HG02798 (cell line): Measurements from ENCODE around the gene ZNF492.
"Not testable (repeated sequence)": the region's sequence is repeated elsewhere in the genome, so short reads cannot be mapped to it uniquely, and the experiment has no call there.

ENCODE experiments used
- ATAC-seq: cut with Tn5 transposase; IDR thresholded peaks from one replicate; pipeline ENCODE4 v1.9.1; 2021; ENCODE audit warnings: mild to moderate bottlenecking; ENCODE audit not compliant: unreplicated experiment, poor library complexity

The ZNF492 gene

GRCh38 chr19:22616659-22617058 is 17.5 kb upstream of the ZNF492 start:
- ATAC-seq = no peak

DNA sequence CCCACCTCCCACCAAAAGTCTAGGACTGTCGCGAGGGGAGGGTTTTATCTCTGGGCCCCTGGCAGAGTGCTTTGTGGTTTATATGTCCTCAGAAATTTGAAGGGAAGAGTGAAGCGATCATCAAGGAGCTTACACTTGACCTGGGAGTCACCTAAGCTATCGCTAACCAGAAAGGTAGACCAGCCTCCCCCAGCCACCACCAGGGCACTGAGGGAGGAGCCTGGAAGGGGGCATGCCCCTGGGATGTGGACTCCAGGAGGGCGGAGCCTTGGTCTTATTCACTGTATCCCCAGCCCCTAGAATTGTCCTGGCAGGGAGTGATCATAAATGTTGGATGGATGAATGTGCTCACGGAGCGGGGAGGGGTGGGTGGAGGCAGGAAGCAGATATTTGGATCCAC is 16.9 kb upstream of the ZNF492 start:
- ATAC-seq = not testable (repeated sequence)

DNA sequence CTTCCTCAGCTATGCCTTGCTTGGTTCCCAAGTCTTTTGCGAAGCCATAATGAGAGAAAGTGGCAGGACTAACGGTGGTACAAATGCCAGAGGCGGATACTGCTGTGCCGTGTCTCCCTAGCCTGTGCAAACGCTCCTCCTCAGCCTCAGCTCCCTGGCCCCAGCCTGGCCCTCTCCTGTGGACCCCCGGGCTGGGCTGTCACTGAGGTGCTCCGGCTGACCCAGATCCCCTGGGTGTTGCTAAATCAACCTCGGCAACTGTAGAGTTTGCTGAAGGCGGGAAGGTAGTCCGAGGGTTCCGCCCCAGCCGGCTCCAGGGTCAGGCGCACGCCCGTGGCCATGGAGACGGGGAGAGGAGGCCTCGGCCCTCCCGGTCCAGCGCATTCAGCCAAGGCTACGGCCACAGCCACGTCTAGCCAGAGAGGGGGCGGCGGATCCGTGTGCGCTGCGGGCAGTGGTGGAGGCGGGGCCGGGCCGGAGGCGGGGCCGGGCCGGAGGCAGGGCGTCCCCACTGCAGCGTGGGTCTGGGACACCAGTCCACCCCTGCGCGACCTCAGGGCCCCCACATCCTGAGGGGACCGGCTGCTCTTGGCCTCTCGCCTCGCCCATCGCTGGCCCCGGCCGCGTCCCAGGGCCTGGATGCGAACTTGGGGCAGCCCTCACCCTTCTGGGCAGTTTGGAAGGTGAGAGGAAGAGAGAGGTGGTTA is 16.4 kb upstream of the ZNF492 start:
- no peak for ATAC-seq

DNA sequence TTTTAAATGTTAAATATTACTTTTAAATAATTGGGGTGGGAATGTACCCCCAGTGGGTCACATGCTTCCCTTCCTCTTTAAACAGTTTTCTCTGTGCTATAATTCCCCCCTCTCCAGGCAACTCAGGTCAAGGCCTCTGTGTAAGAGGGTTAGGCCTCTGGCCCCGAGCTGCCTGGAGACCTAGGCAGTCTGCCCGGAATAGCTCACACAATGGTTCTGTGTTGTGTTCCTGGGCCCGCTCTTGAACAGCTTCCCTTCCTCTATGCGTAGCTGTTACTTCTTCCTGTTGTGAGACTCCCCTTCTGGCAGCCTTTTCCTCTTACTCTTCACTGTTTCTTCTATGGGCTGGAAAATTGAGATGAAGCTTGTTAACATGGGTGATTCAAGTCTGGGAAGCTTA is 14.8 kb upstream of the ZNF492 start:
- ATAC-seq = no peak

- ATAC-seq = no peak
Observed at GRCh38 chr19:22619932-22620331, 14.2 kb upstream of the ZNF492 start.

DNA sequence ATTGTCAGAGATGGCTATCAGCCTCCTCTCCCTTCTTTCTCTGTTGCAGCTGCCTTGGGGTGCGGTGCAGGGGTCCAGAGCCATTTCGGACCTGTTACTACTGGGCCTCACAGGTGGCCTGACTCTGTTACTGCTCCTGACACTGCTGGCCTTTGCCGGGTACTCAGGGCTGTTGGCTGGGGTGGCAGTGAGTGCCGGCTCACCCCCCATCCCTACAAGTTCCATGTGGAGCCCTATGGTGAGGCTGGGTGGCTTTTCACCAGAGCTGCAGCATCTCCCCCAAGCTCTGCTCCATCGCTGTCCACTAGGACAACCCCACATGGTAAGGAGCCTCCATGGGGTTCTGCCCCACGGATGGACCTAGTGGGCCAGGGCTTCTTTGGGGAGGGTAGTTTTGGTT is 13.7 kb upstream of the ZNF492 start:
- no peak for ATAC-seq

DNA sequence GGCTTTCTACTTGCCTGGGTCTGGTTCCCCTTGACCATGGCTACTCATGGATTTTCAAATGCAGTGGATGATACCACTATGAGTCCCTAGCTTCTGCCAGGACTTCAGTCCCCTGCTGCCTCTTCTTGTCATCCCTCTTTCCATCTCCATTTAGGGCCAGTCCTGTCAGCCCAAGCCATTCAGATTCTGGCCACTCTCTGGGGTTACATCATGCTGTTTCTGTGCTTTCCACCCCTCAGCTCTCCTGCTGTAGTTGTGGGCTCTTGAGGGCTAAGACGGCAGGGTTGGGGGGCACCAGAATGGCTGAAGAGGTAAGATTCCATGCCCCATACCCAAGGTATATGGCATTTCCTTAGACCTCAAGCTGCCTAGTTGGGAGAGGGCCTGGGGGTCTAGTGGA is 13.2 kb upstream of the ZNF492 start:
- no peak for ATAC-seq

DNA sequence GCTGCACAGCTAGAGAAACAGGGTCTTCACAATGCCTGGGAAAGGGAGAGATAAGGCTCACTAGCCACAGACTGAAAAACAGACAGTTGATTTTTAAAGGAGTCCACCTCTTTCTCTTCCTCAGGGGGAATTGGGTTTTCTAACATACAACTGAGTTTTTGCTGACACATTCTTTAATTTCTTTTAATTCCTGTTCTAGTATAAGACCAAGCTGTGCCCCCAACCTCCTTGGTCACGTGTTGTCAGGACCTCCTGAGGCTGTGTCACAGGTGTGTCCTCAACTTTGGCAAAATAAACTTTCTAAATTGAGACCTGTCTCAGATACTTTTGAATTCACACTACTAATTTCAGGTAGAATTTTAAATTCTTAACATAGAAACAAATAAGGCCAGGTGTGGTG is 12.1 kb upstream of the ZNF492 start:
- ATAC-seq = no peak

DNA sequence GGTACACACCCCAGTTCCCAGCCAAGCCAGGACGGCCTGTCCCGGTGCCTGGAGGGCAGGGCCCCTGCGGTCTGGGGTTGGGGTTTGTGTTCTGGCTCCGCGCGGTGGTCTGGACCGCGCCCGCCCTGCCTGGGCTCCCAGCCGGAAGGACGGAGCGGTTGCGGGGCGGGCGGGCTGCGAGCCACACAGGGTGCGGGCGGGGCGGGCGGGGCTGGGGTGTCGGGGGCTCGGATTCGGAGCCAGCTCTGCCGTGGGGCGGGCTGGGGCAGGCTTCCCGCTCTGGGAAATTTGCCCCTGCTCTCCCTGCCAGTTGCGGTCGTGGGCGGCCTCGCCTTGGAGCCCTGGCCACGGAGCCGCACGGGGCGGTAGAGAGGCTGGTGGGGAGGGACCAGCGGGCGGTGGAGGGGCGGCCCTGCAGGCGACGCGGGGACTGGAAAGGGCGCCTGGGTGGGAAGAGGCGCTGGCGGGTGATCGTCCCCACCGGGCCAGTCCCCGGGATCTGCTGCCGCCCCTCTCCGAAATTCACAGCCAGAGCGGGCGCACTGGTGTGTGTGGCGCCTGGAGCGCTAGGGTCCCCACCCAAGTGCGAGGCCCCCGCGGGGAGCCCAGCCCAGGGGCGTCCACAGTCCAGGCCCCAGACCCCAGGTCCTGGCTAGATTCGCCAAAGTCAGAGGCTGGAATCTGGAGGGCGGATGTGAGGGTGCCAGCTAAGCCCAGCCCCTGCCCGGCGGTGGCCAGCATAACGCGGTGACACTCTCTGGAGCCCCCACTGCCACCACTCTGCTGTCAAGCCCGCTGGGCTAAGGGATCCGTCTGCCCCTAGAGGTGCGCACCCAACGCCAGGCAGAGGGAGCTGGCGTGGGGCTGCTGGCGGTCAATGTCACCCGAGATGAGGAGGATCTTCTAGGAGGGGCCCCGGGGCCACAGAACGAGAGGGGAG is 11.0 kb upstream of the ZNF492 start:
- no peak for ATAC-seq

- no peak for ATAC-seq
Observed at GRCh38 chr19:22623841-22624221, 10.3 kb upstream of the ZNF492 start.

- no peak for ATAC-seq
Observed at GRCh38 chr19:22625266-22626035, 8.7 kb upstream of the ZNF492 start.

- no peak for ATAC-seq
Observed at GRCh38 chr19:22627526-22627925, 6.6 kb upstream of the ZNF492 start.

DNA sequence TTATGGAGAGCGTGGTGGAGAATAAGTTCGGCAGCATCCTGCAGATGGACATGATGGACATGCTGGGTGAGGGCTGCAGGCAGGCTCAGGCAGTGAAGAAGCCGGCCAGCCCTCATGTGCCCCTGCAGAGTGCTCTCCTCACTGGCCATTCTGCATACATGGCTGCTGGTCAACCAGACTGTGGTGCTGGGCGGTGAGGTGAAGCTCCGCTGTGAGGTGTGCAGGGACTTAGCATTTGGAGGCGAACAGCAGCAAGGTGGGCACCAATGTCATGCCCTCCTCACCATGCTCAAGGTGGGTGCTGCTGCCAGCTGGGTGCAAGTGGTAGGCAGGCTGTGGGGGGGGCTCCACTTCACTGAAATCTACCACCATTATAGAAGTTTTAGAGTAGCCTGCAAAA is 5.7 kb upstream of the ZNF492 start:
- no peak for ATAC-seq

DNA sequence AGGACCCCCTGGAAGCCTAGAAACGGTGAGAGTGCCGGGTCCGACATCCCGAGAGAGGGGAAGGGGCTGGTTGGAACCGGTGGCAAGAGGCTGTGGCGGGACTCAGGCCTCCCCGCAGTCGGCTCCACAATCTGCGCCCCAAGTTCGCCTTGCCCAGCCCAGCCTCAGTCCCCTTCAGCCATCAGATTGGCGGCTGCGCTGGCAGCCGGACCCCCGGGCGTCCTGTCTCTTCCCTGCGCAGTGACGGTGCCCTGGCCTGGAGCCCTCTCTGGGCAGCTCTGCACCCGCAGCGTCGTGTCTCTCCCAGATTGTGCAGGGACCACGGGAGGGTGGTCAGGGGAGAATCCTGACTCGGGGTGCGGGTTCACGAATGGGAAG is 315 bp downstream of the ZNF492 start:
- no peak for ATAC-seq

GRCh38 chr19:22685493-22685892 is 51.4 kb downstream of the ZNF492 start:
- ATAC-seq = not testable (repeated sequence)

DNA sequence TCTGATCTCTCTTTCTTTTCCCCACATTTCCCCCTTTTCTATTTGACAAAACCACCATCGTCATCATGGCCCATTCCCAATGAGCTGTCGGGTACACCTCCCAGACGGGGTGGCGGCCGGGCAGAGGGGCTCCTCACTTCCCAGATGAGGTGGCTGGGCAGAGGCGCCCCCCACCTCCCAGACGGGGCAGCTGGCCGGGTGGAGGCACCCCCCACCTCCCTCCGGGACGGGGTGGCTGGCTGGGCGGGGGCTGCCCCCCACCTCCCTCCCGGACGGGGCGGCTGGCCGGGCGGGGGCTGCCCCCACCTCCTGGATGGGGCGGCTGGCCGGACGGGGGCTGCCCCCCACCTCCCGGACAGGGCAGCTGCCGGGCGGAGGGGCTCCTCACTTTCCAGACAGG is 68.5 kb downstream of the ZNF492 start:
- ATAC-seq = not testable (repeated sequence)

DNA sequence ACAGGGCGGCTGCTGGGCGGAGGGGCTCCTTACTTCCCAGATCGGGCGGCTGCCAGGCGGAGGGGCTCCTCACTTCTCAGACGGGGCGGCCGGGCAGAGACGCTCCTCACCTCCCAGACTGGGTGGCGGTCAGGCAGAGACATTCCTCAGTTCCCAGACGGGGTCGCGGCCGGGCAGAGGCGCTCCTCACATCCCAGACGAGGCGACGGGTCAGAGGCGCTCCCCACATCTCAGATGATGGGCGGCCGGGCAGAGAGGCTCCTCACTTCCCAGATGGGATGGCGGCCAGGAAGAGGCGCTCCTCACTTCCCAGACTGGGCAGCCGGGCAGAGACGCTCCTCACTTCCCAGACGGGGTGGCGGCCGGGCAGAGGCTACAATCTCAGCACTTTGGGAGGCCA is 69.0 kb downstream of the ZNF492 start:
- ATAC-seq = not testable (repeated sequence)

DNA sequence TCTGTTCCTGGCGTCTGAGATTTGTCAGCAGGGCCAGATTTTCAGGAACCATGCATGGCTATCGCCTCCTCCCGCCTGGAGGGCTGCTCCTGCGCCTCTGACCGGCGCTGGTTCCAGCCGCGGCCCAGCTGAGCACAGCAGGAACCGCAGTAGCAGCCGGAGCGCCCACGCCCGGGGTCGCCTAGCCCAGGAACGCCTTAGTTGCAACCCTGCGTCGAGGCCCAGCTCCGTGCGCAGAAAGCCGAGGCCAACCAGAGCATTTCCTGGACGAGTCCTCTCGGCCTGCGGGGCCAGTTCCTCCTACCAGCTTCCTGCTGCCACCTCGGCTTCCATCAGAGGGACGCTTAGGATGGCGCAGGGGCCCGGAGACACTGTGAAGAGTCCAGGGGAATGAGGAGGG is 74.9 kb downstream of the ZNF492 start:
- no peak for ATAC-seq
